GM12801 (cell line): ENCODE results near the gene ARF5.

Source experiments
- TF ChIP-seq, protein P1 (sequence below): IDR thresholded peaks from one replicate; pipeline ENCODE4 v1.5.1; 2011; ENCODE audit warnings: control low read depth; ENCODE audit not compliant: insufficient read length; ENCODE audit errors: extremely low read depth

The ARF5 gene

DNA sequence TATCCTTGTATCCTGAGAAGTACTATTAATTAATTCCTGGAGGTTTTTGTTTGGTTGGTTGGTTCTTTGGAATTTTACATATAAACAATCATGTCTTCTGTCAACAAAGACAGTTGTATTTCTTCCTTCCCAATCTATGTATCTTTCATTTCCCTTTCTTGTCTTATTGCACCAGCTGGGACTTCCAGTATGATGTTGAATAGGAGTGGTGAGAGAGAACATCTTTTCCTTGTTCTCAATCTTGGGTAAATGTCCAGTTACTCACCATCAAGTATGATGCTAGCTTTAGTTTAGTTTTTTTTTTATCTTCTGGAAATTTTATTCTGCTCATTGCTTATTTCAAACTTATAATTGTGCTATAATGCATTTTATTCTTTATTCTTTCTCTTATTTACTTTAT lies 37.1 kb downstream of the ARF5 start:
- TF ChIP-seq, protein P1, sequence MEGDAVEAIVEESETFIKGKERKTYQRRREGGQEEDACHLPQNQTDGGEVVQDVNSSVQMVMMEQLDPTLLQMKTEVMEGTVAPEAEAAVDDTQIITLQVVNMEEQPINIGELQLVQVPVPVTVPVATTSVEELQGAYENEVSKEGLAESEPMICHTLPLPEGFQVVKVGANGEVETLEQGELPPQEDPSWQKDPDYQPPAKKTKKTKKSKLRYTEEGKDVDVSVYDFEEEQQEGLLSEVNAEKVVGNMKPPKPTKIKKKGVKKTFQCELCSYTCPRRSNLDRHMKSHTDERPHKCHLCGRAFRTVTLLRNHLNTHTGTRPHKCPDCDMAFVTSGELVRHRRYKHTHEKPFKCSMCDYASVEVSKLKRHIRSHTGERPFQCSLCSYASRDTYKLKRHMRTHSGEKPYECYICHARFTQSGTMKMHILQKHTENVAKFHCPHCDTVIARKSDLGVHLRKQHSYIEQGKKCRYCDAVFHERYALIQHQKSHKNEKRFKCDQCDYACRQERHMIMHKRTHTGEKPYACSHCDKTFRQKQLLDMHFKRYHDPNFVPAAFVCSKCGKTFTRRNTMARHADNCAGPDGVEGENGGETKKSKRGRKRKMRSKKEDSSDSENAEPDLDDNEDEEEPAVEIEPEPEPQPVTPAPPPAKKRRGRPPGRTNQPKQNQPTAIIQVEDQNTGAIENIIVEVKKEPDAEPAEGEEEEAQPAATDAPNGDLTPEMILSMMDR = no peak

DNA sequence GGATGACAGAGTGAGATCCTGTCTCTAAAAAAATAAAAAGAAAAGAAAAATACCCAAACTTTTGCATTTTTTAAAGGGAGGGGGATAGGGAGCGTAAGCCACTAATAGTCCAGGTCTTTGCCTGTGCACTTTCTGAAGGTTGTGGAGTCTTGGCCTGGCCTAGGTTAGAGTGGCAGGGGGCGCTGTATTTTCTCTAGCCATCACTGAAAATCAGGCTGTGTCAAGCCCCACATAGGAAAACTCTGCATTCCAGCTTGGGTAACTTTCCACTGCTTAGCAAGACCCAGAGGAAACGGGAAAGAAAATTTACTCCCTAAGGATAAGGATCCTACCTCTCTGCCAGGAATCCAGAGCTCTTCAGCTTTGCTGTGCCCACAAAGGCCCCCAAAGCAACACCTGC lies 40.2 kb downstream of the ARF5 start:
- TF ChIP-seq, protein P1 = no peak

DNA sequence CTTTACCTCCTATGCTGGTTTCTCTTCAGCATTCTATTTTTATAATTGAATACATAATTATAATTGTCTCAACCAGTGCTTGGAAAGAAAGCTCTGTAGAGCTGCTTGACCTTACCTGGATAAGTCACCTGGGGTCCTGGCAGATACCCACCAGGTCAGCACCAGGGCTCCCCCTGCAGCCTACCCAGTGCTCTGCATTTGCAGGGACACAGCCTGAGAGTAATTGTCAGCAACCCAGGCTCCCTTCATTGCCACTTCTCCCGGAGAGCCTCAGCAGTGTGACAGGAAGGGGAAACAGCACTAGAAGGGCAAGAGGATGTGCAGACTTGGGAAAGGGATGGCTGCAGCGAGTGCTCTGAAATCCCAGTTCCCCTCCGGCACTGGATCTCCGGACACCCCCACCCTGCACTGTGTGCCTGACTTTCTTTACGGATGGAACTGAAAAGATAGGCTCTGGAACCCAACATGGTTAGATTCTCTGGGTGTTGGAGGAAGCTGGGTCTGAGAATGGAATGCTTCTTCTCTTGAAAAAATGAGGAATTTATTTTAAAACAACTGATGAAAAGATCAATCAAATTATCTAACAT lies 41.1 kb downstream of the ARF5 start:
- TF ChIP-seq, protein P1 = no peak

DNA sequence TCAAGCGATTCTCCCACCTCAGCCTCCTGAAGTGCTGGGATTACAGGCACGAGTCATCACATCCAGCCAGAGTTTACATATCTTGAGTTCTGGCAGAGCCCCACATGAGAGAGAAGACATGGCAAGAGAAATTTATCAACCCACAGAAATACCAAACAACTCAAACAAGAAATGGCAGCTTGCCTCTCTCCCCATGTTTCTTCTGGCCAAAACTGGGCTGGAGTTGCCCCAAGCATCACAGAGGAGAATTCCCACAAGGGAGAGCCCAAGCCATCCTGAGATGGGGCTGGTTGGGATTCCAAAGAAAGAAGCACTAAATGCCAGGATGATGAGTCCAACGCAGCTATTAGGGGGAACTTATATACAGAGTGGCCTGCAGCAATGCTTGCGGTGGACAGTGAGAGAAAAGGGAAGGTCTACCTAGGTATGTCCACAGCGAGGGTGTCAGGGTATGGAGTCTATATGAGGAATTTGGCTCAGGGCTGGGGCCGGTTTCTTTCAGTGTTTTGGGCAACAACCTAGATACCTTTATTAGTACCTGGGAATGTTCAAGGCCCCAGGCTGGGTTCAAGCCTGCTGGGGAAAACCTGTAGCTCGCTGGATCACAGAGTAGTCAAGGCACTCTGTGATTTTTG lies 44.2 kb downstream of the ARF5 start:
- TF ChIP-seq, protein P1 = no peak

DNA sequence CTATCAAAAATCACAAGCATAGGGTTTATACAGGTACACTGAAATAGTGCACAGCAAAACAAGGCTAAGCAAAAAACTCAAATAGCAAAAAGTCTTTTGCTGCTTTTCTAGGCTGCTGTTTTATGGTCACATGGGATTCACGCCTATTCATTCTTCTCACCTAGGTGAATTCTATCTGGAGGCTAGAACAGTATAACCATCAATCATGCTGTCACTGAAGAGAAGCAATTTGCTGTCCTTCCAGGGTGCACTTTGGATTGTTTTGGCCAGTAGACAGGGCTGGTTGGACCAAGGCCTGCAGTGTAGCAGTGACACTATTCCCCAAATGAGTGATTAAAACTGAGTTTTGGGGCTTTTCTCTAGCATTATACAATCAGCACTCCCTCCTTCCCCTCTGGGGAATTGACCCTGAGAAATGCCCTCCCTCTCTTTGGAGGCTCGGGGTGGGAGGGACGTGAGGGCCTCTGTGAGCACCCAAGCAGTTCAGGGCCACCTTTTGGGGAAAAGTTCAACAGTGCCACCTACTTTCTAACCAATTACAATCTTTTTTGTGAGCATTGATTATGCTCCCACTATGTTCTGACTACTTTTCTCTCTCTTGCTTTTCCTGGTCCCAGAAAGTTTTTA lies 47.6 kb downstream of the ARF5 start:
- TF ChIP-seq, protein P1 = no peak

DNA sequence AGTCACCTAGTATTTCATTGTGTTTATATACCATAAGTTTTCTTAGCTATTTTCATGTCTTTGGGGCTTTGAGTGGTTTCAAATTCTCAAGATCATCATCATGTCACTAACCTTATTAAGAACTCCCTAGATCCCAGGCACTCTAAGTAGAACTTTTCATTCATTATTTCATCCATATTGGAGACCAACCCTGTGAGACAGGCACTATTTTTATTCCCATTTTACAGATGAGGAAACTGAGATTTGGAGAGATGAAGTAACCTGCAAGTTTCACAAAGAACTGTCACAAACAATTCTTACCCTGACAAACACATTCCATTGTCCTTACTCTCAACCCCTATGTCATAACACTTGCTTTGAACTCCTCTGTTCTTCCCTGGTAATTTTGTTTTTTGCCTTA lies 50.0 kb downstream of the ARF5 start:
- TF ChIP-seq, protein P1 = no peak
